ENCODE data around the gene C10orf90. TPM values are rescaled to one million over a fixed set of nuclear protein-coding genes. Genes with fewer than 3 reads are reported as not detected.

The C10orf90 gene
- total and polyA plus RNA-seq, 2 of the 8 experiments (the other 6 are each of a cell fraction or from before 2014, with no cell fraction given): 0.21 TPM; not detected in 1

DNA sequence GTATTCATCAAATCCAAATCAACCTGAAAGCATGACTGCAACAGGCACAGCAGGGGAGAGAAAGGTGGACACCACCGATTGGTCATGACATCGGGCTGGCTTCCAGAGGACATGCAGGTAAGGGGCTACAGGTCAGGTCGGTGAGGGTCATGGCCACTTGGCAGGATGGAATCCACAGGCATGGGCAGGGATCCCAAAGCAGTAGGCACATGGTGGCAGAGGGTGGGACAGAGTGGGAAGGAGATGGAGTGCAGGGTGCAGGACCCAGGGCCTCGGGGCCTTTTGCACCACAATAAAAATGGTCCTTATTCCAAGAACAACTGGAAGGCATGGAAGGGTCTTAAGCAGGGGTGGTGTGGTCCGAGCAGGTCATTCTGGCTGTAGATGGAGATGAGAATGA is 33.0 kb downstream of the C10orf90 start (continued):
- TF ChIP-seq, protein P1, sequence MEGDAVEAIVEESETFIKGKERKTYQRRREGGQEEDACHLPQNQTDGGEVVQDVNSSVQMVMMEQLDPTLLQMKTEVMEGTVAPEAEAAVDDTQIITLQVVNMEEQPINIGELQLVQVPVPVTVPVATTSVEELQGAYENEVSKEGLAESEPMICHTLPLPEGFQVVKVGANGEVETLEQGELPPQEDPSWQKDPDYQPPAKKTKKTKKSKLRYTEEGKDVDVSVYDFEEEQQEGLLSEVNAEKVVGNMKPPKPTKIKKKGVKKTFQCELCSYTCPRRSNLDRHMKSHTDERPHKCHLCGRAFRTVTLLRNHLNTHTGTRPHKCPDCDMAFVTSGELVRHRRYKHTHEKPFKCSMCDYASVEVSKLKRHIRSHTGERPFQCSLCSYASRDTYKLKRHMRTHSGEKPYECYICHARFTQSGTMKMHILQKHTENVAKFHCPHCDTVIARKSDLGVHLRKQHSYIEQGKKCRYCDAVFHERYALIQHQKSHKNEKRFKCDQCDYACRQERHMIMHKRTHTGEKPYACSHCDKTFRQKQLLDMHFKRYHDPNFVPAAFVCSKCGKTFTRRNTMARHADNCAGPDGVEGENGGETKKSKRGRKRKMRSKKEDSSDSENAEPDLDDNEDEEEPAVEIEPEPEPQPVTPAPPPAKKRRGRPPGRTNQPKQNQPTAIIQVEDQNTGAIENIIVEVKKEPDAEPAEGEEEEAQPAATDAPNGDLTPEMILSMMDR (IDR thresholded peaks at IDR 0.05; ENCODE audit: control extremely low read depth in 1 of 3, insufficient read depth in 1 of 3, low read depth in 1 of 3, low read length in 3 of 3): no peak
- TF ChIP-seq RAD21 (IDR thresholded peaks at IDR 0.05 in 1 of 2, conservative IDR thresholded peaks at IDR 0.05 in 1 of 2; ENCODE audit: low read depth in 2 of 2, low read length in 2 of 2) (no peak), RBBP5 (IDR thresholded peaks at IDR 0.05; ENCODE audit: borderline replicate concordance, low read depth, low read length) (no peak), CBX5 (IDR thresholded peaks at IDR 0.05; ENCODE audit: low read depth, low read length) (no peak), EZH2 (IDR thresholded peaks at IDR 0.05; ENCODE audit: low read depth, low read length, severe bottlenecking) (no peak), RFX5 (IDR thresholded peaks at IDR 0.05; ENCODE audit: borderline replicate concordance, low read depth, low read length) (no peak)

All from H1 (cell line).